HG03558 (cell line): ENCODE results near the gene AAMP.
"Not testable (repeated sequence)": the region's sequence is repeated elsewhere in the genome, so short reads cannot be mapped to it uniquely, and the experiment has no call there.

Experiments used
- ATAC-seq: cut with Tn5 transposase; IDR thresholded peaks from one replicate; pipeline ENCODE4 v1.9.1; 2021; ENCODE audit warnings: moderate number of reproducible peaks; ENCODE audit not compliant: unreplicated experiment; ENCODE audit errors: extremely low read depth

AAMP gene

DNA sequence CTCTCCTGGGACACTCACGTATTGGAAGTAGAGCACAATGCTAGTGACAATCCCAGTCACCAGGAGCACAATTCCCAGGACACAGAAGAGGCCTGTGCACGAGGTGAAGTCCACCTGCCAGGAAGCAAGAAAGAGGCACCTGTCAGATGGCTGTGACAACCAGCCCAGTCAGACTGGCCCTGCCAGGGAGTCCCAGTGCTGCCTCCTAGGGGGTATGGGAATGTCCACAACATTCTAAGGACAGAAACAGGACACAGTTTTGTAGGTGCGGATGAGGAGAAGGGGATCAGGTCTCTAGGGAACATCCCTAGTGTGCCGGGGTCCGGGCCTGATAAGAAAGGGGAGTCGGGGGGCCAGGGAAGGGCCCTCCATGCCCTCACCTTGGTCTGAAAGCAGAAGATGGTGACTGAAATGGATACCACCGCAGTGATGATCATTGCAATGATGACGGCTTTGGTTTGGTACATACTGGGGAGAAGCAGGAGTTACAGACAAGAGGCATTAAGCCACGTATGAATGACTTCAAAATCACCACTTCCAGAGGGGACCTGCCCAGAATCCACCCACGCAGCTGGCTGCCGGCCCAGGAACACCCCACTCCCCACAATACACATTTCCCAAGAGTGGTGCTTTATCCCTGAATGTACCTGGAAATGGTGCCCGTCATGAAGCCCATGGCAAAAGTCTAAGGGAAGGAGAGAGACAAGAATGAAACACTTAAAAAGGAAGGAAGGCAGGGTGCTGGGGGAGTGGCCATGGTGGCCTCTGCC is 7.2 kb upstream of the AAMP start:
- no peak for ATAC-seq

DNA sequence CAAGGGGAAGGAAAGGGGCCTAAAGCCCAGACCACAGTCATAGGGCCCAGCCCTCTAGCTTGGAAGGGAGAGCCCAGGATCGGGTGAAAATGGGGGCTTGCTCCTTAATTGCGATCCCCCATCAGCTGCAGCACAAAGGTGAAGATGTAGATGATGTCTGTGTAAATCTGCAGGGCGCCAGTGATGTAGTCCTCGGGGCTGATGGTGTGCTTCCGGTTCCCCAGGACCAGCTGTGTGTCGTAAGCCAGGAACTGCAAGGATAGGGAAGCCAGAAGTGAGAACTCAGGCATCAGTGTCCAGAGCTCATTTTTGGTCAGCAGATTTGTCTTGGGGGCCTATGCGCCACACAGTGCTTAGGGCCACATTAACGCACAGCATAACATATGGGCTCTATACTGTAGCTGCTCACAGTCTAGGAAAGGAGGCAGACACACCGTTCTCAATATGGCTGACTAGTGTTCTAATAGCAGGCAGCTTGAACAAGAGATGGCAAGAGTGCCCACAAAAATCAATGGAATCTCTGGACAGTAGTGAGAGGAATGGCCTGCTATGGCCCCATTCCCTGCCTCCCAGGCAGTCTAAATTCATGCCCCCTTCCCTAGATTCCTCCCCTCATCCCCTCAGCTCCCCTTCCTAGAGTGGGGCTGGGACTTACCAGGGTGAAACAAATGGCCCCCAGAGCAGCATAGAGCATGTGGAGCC is 5.6 kb upstream of the AAMP start:
- no peak for ATAC-seq

DNA sequence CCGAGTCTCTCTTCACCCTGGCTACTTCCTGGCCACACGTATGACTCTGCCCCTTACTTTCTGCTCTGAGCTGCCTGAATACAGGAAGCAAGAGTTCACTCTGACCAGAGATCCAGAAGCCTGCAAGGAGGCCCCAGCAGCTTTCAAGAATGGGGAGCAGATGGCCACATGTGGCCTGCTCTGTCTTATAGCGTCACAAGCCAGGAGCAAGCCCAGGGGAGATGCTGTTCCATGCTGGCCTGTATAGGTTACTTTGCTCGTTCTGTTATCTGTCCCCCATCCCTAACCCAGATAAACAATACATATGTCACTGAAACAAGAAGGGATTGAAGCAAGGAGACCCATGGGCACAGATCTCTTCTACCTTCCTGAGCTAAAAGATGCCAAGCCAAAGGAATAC is 4.6 kb upstream of the AAMP start:
- no peak for ATAC-seq

DNA sequence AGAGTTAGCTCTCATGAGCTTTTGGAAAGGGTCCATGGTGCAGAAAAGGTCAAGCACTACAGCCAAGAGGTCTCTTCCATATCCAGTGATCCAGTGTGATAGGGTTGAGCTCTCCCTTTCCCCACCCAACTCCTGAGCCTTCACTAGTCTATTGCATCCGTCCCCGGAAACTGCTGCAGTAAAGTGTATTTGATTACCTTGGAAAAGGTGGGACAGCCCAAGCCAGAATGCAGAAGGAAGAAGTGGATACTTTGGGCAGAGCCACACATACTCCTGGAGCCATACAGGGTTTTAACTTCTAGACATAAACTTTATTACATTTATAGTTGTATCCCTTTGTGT is 3.9 kb upstream of the AAMP start:
- ATAC-seq: no peak

DNA sequence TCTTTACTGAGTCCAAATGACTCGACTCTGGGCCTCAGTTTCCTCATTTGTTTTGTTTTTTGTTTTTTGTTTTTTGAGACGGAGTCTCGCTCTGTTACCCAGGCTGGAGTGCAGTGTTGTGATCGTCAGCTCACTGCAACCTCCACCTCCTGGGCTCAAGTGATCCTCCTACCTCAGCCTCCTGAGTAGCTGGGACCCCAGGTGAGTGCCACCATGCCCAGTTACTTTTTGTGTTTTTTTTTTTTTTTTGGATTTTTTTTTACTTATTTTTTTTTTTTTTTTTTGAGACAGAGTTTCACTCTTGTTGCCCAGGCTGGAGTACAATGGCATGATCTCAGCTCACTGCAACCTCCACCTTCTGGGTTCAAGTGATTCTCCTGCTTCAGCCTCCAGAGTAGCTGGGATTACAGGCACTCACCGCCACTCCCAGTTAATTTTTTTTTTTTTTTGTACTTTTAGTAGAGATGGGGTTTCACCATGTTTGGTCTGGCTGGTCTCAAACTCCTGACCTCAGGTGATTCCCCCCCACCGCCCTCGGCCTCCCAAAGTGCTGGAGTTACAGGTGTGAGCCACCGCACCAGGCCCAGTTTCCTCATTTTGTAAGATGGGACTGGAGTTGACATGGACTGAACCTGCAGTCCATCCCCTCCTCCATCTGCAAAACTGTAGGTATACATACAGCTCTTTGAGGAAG is 3.4 kb upstream of the AAMP start:
- ATAC-seq: not testable (repeated sequence)

DNA sequence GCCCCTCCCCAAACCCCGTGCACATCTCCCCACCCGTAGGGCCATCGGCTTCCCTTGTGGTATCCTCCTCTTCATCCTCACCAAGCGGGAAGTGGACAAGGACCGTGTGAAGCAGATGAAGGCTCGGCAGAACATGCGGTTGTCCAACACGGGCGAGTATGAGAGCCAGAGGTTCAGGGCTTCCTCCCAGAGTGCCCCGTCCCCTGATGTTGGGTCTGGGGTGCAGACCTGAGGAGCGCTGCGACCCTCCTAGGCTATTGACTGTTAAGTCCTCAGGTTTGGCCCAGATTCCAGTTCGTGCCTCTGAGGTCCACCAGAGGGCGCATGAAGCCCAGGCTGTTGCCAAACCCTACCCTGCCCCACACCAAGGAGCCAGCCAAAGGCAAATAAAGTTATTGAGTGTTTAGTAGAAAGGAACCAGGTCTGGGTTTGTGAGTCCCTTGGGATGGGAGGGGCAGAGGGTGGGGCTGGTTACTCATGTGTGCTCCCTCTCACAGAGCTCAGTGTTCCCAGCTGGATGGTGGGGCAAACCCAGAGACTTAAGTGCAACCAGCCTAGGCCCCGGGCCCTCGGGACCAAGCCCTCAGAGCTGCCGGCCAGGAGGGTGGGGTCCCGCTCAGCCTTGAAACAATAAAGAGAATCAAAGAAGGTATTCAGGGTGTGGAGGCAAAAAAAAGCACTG is 2.7 kb upstream of the AAMP start:
- ATAC-seq: no peak

DNA sequence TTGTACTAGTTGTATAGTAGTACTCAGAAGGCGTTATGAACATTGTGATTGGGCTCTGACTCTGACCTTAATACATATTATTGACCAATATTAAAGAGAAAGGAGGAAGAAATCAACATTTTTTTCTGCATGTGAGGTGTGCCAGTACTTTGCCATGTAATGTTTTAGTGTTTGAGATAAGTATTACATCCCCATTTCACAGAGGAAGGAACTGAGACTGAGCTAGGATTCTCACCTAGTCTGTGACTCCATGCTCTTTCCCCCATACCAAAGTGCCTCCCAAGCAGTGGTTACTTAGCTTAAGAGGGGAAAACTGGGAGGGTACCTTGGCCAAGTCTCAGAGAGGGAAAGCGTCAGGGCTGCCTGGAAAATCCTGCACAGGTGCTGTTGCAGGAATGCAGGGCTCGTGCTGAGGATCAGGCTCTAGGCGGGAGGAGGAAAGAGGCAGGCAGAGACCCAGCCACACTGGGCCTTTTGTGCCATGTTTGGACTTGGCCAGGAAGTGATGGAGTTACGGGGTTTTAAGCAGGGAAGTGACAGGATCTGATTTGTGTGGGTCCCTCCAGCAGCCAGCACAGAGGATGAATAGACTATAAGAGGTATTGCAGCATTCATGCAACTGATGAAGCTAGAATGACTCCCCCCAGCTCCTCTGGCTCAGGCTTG is 2.1 kb upstream of the AAMP start:
- ATAC-seq: no peak

DNA sequence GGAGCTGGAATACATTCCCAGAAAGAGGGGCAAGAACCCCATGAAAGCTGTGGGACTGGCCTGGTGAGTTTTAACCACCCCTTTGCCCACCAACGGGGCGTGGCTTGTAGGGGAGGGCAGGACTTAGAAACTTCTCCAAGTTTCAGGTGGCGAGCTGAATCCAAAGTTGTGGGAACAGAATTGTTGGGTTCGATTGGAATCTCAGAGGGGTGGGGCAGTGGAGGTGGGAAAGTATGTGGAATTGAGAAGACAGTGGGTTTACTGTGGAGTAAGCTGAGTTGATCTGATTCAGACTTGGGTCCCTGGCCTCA is 1.5 kb upstream of the AAMP start:
- no peak for ATAC-seq

DNA sequence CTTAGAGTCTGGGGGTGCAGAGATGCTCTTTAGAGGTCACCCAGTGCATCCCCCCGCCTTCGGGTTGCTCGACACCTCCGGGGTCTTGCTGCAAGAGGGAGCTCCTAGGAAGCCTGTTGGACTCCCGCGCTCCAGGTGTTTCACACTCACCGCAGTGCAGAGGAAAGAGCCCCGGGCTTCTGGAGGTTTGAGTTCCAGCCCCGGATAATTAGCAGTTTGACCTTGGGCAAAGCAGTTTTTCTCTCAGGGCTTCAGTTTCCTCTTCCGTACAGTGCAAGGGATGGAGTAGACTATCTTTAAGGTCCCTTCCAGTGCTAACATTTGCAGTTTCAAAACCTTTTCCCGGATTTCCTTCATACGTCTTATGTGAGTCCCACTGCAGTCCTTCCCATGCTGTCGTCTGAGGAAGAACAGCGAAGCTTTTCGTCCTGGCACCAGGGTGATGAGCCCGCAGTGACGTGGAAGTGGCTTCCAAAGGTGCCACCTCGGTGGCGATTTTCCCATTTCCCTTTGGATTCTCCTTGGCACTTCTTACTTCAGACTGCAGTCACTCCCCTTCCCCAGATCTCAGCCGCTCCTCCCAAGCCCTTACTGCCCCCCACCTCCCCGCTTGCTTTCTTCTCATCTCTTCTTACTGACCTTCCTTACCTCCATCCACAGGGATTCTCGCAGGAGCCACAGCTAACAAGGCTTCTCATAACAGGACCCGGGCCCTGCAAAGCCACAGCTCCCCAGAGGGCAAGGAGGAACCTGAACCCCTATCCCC is 967 bp upstream of the AAMP start:
- ATAC-seq: no peak

DNA sequence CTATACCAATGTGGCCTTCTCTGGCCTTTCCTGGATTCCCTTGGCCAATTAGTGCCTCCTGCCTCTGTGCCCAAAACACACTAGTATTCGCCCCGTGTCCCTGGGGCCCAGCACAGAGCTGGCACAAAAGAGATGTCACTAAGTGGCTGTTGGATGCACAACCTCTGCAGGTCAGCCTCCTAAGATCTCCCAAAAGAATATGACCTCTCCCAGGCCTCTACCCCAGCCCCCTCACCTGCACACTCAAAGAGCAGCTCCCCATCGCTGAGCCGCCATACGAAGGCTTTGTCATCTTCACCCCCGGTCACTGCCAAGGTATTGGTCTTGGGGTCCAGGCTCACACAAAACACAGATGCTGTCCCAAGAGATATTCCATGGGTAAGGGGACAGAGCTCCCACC is 2.7 kb downstream of the AAMP start:
- ATAC-seq: no peak

DNA sequence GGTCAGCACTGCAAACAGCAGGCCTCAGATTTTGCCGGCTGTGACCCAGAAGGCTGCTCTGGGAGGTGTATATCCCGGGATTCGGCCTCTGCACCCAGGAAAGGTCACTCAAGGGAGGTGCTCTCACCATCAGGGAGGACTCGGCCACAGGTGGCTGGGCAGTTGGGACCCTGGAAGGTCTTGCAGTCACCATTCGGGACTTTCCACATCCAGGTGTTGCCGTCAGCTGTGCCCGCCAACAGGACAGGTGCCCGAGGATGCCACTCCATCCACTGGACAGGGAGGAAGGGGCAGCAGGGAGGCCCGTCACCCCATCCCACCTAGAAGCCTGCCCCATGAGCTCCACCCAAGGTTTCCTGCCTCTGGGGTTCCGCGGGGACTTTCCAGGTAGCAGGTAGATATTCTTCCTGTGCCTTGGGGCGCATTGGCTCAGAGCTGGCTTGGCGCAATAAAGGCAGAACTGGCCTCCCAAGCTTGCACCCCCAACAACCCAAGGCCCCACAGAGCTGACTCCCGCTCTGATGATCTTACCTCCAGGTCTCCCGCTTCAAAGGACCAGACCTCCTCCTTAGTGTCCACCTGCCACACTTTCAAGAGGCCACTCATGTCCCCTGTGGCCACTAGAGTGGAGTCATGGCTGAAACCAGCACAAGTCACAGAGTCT is 3.5 kb downstream of the AAMP start:
- no peak for ATAC-seq

DNA sequence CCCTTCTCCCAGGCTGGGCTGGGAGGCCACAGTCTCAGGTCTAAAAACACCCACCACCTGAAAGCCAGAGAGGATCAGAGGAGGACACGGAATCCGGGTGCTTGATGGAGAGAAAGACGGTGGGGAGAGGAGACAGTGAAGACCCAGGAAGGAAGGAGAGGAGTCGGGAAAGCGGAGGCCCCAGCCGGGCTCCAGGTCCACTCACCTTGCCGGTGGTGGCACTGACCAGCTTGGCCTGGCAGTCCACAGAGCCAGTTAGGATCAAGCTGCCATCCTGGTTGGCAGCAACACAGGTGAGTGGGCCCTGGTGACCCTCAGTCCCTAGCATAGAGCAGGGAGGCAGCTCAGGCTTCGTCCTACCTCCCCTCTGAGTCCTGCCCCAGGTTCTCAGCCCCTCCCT is 4.3 kb downstream of the AAMP start:
- no peak for ATAC-seq

DNA sequence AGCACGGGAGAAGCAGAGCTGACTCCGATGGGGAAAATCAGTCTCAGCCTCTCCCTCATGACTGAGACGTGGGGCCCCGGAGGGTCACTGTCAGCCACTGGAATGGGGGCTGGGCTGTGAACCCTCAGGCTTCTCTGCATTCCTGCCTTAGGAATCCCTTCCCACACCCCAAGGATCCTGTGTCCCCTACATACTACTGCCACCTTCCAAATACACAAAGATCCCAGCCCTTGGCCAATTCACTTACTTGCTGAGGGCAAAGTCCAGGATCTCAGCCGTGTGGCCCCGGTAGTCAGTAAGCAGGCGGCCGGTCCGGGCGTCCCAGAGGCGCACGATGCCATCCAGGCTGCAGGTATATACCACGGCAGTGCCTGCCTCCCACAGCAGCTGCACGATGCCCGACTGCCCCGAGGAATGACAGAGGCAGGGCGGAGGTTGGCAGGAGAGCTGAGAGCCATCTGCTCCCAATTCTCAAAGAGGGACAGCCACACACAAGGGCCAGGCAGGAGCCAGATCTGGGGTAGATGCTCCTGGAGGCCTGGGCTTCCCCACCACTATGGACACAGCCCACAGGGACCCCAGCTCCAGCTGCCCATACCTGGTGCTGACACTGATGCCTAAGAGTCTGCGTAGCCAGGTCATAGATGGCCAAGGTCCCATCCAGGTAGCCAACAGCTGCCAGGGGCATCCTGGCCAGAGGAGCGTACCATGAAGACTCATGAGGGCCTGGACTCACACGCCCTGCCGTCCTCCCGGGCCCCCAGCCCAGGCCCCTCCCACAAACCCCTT is 5.0 kb downstream of the AAMP start:
- ATAC-seq: no peak

DNA sequence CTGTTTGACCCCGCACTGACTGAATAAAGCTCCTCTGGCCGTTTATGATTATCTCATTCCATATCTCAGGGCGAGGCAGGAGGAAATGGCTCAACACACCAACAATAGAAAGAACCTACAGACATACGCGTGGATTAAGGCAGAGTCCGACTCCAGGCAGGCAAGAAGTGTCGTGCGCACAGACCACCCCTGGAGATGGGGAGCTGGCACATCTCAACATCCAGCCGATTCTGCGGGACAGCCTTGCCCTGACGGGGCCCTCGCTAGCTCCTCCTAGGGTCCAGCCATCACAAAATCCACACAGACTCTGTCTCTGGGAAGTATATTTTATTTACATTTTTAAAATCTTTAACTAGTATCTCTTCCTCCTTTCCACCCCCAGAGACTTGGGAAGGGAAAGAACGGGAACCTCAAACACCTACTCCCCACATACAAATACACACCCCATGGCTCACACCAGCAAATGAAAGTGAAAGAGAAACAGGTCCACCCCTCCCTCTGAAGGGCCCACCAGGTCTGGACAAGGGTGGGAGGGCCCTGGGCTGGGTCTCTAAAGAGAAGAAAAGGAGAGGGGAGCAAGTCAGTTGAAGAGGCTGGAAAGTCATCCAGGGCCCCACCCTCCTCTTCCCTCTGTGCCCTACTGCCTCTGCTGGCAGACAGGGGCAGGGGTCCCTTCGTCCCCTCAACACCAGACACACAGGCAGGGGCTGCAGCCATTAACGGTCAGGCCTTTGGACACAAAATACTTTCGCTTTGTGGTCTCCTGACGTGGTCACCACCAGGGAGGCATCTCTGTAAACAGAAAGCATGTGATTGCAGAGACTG is 5.9 kb downstream of the AAMP start:
- ATAC-seq: no peak

DNA sequence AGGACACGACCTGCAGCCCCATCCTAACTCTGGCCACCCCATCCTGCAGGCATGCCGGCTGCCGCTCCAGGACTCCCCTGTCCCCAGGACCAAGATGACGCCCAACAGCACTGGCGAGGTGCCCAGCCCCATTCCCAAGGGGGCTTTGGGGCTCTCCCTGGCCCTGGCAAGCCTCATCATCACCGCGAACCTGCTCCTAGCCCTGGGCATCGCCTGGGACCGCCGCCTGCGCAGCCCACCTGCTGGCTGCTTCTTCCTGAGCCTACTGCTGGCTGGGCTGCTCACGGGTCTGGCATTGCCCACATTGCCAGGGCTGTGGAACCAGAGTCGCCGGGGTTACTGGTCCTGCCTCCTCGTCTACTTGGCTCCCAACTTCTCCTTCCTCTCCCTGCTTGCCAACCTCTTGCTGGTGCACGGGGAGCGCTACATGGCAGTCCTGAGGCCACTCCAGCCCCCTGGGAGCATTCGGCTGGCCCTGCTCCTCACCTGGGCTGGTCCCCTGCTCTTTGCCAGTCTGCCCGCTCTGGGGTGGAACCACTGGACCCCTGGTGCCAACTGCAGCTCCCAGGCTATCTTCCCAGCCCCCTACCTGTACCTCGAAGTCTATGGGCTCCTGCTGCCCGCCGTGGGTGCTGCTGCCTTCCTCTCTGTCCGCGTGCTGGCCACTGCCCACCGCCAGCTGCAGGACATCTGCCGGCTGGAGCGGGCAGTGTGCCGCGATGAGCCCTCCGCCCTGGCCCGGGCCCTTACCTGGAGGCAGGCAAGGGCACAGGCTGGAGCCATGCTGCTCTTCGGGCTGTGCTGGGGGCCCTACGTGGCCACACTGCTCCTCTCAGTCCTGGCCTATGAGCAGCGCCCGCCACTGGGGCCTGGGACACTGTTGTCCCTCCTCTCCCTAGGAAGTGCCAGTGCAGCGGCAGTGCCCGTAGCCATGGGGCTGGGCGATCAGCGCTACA is 7.0 kb downstream of the AAMP start:
- ATAC-seq: no peak

DNA sequence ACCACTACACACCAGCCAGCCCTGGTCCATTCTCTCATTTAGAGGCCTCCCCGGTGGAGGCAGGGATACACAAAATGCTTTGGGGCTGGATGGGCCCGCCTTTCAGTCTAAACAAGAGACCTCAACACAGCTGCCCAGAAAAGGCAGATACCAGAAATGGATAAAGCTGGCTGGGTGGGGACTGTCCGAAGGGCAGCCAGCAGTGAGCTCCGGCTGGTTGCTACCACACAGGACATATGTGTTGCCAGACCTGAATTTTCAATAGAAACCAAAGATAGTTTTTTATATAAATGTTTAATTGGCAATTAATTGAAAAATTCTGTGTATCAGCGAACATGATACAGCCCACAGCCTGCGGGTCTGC is 7.7 kb downstream of the AAMP start:
- ATAC-seq: no peak
